Small intestine (tissue), 7 donors: ENCODE data around the gene PRSS50. TPM values are rescaled to one million over a fixed set of nuclear protein-coding genes. Genes with fewer than 3 reads are reported as not detected.

Source experiments
- DNase-seq, 2 donors: peaks; one replicate each; pipeline versions ENCODE4 v3.0.0 to v3.0.0-alpha.2; 2013
- FAIRE-seq: peaks from 2 replicates; lab custom pipeline; 2012; peaks lifted over from hg19 to GRCh38; lab: Jason Lieb, UNC
- H3K27ac ChIP-seq, 3 donors: one replicate each; pipeline ENCODE4 v1.5.1; 2013; ENCODE audit warnings: low read length in 2 of 3, mild to moderate bottlenecking in 2 of 3, control low read depth in 1 of 3, inconsistent platforms in 1 of 3, low read depth in 1 of 3, moderate library complexity in 1 of 3
- H3K27me3 ChIP-seq, 3 donors: one replicate each; pipeline ENCODE4 v1.6.1; 2013; ENCODE audit warnings: low read length in 3 of 3, inconsistent platforms in 1 of 3; ENCODE audit not compliant: control insufficient read depth in 3 of 3, insufficient read depth in 3 of 3
- H3K36me3 ChIP-seq, 3 donors: one replicate each; pipeline ENCODE4 v1.6.1; 2013; ENCODE audit warnings: low read length in 3 of 3, inconsistent platforms in 1 of 3, low read depth in 1 of 3, mild to moderate bottlenecking in 1 of 3, moderate library complexity in 1 of 3; ENCODE audit not compliant: control insufficient read depth in 3 of 3, insufficient read depth in 2 of 3
- H3K4me1 ChIP-seq, 3 donors: one replicate each; pipeline ENCODE4 v1.6.1; 2013; ENCODE audit warnings: low read length in 2 of 3, inconsistent platforms in 1 of 3, low read depth in 1 of 3, mild to moderate bottlenecking in 1 of 3, moderate library complexity in 1 of 3; ENCODE audit not compliant: control insufficient read depth in 3 of 3, insufficient read depth in 2 of 3
- H3K4me3 ChIP-seq, 3 donors: one replicate each; pipeline ENCODE4 v1.5.1; 2013; ENCODE audit warnings: low read length in 3 of 3, control low read depth in 1 of 3, inconsistent platforms in 1 of 3, low read depth in 1 of 3, mild to moderate bottlenecking in 1 of 3, moderate library complexity in 1 of 3
- H3K9me3 ChIP-seq, 2 donors: one replicate each; pipeline ENCODE4 v1.6.1; 2013; ENCODE audit warnings: low read depth in 1 of 2, low read length in 1 of 2; ENCODE audit not compliant: control insufficient read depth in 2 of 2, insufficient read depth in 1 of 2
- WGBS, 3 donors: extraction: QIAGEN DNeasy Blood & Tissue Kit; methylation state at CpG; one replicate each; pipeline ENCODE4 v1.1.7; 2013; 5-methylcytosine and 5-hydroxymethylcytosine counted together
- polyA plus RNA-seq, 4 donors: library from polyadenylated mRNA; stranded (reverse) in 3 of 4; unstranded in 1 of 4; fragments of 200-250 nt in 3 of 4; fragments of 120-200 nt in 1 of 4; gene quantifications; one replicate each; pipeline versions ENCODE4 v1.2.1 to v1.2.3, GENCODE V29; 2013
- donor health status: healthy with polysubstance abuse.
- donor health status: control.
- donor health status: control.
- donor health status: Bipolar disorder and iron deficiency.
- donor health status: healthy.

The PRSS50 gene
- polyA plus RNA-seq, 4 donors = 0.01 to 3.7 TPM; not detected in 2

DNA sequence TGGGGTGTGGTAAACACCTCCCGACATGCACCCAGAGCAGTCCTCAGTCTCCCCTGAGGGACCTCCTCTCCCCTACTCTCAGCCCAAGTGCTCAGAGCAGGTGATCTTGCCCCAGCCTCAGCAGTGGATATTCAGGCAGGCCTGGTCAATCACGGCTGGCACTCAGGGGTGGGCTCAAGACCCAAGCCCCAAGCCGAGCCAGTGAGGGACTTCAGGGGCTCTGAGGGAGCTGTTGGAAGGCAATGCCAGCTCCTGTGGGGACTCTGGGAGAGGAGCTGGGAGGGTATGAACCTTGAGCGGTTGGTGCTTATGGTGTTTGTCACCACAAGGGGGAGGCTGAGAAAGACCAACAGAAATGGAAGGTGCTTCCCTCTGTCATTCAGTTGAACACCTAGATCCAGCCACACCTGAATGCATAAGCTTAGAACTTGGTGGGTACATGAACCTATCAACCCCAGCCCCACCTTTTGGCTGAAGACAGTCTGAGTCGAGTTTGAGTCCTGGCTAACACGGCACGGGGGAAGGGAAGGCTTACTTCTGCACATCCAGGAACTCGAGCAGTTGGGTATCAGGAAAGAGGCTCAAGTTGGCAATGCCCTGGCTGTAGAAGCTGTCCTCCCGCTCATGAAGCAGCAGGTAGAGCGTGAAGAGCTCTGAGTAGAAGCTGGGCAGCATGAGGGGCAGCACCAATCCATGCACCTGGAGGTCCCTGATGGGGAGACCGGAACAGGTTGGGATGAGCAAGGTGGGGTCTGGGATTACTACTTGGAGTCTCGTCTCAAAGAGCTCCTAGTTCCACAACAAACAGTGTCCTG is 43.4 kb downstream of the PRSS50 start:
- WGBS, 3 donors = 92 to 95% (median 92%) methylated on average over 12 of the region's 12 CpGs
- FAIRE-seq = no peak
- Histone ChIP-seq H3K36me3 (peaks cover 0 to 78% (median 0%) of the 10 kb centered on the region in 3 donors), H3K27ac (peak overlapping the region in 1 of 3 donors; percentile 67), H3K27me3 (no peaks in the 10 kb centered on the region), H3K4me1 (peaks cover 0 to 22% (median 0%) of the 10 kb centered on the region in 3 donors), H3K9me3 (no peaks in the 10 kb centered on the region), H3K4me3 (no peak overlapping the region)
- DNase-seq = no peak

DNA sequence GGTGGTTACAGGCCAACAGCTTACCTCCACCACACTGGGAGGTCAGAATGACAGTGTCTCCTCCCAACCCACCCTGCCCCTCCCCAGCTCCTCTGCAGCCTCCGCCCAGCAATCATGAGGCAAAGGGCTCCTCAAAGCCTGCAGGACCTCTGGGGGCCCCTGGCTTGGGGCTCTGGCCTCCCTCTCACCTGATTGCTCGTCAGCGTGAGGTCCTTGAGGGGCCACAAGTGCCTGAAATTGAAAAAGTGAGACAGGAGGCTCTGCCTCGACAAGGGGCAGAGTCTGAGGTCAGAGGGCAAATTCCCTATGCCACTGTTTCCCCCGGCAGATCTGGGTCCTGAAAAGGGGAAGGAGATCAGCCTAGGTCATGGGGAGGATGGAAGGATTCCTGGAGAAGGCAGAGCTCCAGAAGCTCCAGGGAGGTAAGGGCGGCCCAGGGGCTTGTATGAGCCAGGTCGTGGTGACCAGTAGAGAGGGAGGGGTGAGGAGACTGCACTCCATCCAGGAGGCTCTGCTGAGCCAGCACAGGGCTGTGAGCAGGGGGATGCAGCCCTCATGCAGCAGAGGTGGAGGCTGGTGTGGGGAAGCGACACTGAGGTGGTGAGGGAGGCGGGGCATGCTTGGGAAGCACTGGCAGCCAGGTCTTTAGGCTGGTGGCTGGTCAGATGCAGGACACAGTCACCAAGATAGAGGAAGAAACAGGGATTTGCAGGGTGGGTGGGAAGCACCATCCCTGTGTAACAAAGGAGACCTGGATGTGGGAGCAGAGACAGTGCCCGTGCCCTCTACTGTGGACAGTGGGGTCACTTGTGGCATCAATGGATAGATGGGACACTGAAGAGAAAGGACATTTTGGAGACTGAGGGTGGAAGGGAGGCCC is 44.3 kb downstream of the PRSS50 start:
- FAIRE-seq = no peak
- H3K9me3 ChIP-seq = no peaks in the 10 kb centered on the region
- H3K4me1 ChIP-seq = peaks cover 0 to 25% (median 0%) of the 10 kb centered on the region in 3 donors
- H3K27ac ChIP-seq = peak overlapping the region in 1 of 3 donors; percentile 67
- H3K36me3 ChIP-seq = peaks cover 0 to 72% (median 0%) of the 10 kb centered on the region in 3 donors
- peak in 1 of 2 donors; percentile 77 for DNase-seq
- H3K27me3 ChIP-seq = no peaks in the 10 kb centered on the region
- no peak overlapping the region for H3K4me3 ChIP-seq
- 77 to 82% (median 82%) methylated on average over 10 of the region's 10 CpGs for WGBS, 3 donors

DNA sequence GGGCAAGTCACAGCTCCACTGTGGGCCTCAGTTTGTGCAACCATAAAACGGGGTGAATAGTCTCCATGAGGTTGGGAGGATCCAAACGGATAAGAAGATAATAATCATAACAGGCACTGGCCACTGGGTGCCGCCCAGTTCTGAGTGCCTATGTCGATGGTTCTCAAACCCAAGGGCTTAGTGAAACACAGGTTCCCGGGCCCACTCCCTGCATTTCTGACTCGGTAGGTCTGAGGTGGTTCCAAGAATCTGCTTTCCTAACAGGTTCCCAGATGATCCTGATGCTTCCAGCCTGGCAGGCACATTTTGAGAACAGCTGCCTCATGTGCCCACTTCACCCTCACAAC is 45.3 kb downstream of the PRSS50 start:
- Histone ChIP-seq H3K4me3 (no peak overlapping the region), H3K36me3 (peaks cover 0 to 65% (median 0%) of the 10 kb centered on the region in 3 donors), H3K27me3 (no peaks in the 10 kb centered on the region), H3K27ac (peak overlapping the region in 1 of 3 donors; percentile 57), H3K9me3 (no peaks in the 10 kb centered on the region), H3K4me1 (peaks cover 0 to 29% (median 0%) of the 10 kb centered on the region in 3 donors)
- 86 to 90% (median 87%) methylated on average over 6 of the region's 6 CpGs for WGBS, 3 donors
- DNase-seq (no peak), FAIRE-seq (no peak)

DNA sequence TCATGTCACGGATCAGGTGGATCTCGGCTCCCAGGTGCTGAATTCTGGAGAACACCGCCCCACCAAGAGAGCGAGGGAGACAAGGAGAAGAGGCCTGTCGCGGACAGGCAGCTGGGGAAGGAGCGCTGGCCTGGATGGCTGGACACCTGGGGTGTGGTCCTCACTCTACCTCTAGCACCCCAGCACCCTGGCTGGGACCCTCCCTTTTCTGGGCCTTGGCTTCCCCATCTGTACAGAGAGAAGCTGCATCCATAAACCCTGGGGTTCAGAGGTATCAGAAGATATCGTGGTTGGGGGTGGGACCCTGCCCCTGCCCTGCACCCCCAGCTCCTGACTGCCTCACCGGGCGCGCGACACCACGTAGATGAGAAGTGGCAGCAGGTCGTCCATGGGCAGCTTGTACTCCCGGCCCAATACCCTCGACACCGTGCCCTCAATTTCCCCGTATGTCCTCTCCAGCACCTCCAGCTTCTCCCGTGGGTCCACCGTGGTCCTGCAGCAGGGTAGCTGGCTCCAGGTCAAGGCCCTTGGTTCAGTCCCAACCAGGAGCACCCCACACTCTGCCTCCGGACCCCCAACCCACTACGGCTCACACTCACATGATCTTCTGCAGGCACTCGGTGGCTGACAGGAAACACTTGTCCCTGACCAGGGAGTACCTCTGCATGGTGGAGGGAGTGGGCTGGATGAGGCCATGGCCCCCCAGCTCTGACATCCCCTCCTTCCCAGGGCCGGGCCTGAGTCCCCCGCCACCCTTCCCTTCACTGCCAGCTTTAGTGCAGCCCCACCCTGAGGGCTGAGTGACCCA is 45.9 kb downstream of the PRSS50 start:
- DNase-seq (no peak), FAIRE-seq (no peak)
- 91 to 92% (median 92%) methylated on average over 25 of the region's 25 CpGs for WGBS, 3 donors
- H3K27ac ChIP-seq = peak overlapping the region in 1 of 3 donors; percentile 28
- H3K36me3 ChIP-seq = peaks cover 0 to 59% (median 0%) of the 10 kb centered on the region in 3 donors
- H3K4me3 ChIP-seq = no peak overlapping the region
- no peaks in the 10 kb centered on the region for H3K9me3 ChIP-seq
- H3K27me3 ChIP-seq = no peaks in the 10 kb centered on the region
- peaks cover 0 to 29% (median 0%) of the 10 kb centered on the region in 3 donors for H3K4me1 ChIP-seq

DNA sequence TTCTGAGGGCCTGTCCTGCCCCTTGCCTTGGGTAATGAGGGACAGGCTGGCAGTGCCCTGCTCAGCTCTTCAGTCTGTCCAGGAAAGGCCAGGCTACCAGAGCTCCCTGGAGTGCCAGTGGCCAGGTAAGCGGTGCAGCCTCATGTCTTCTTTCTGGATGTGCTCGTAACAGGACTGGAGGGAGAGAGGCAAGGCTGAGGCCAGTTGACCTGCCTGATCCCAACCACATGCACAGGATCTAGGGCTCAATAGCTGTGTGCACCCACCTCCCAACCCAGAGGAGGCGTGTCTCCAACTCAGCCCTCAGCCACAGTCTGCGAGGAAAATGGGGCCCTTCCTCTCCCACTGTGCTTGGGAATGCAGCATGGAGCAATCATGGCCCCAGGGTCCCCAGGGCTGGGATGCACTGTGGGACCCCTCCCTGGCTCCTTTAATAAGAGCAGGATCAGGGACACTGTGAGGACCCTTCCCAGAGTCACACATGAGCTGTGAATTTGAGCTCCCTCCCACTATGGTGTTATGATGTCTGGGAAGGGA is 46.7 kb downstream of the PRSS50 start:
- no peak for DNase-seq
- H3K9me3 ChIP-seq = no peaks in the 10 kb centered on the region

DNA sequence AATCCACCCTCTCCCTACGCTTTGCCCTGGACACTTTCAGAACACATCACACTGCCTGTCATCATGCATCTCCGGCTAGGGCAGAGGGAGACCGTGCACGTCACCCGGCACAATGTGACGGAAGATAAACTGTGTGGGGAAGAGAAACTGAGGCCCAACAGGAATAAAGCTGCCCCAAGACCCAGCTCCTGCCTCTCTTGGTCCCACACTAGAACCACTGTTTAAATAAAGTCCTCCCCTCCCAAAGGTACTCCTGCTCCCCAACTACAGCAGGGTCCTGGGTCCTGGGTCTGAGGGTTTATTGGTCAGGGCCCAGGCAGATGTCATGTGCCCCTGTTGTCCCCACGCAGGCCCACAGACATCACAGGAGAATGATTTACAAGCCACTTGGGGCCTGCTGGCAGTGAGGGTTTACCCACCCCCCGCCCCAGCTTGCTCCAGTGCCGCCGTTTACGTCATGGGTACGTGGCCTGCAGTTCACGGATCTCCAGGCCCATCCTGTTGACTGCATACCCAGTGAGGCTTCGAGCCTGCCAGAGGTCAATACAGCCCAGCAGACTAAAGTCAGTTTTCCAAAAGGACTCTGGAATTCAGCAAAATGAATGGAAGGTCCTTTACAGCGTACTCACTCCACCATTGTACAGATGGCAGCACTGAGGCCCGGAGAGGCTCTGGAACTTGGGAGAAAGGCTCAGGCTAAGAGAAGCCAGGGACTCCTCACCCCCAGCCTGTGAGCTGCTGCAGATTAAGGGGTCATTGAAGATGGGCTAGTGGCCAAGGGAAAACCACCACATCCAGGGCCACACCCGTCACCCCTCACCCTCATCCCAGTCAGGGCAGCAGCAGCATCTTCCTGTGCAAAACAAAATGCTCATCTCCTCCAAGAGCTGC is 47.4 kb downstream of the PRSS50 start:
- Histone ChIP-seq H3K27me3 (no peaks in the 10 kb centered on the region), H3K9me3 (no peaks in the 10 kb centered on the region), H3K4me3 (no peak overlapping the region), H3K36me3 (peaks cover 0 to 46% (median 0%) of the 10 kb centered on the region in 3 donors), H3K27ac (no peak overlapping the region), H3K4me1 (peaks cover 0 to 36% (median 0%) of the 10 kb centered on the region in 3 donors)
- 83 to 89% (median 86%) methylated on average over 16 to 17 of the region's 17 CpGs for whole genome bisulfite sequencing, 3 donors
- FAIRE-seq (no peak), DNase-seq (no peak)

More for the DNA sequence above, 46.7 kb downstream of the PRSS50 start:
- Histone ChIP-seq H3K4me1 (peaks cover 0 to 34% (median 0%) of the 10 kb centered on the region in 3 donors), H3K27me3 (no peaks in the 10 kb centered on the region), H3K4me3 (no peak overlapping the region), H3K27ac (no peak overlapping the region), H3K36me3 (peaks cover 0 to 54% (median 0%) of the 10 kb centered on the region in 3 donors)
- WGBS, 3 donors = 91 to 95% (median 91%) methylated on average over 4 of the region's 4 CpGs
- FAIRE-seq = no peak
